GM19239 (cell line): Measurements from ENCODE around the gene ROR1.
"Not testable (repeated sequence)": the region's sequence is repeated elsewhere in the genome, so short reads cannot be mapped to it uniquely, and the experiment has no call there.

ENCODE experiments used
- DNase-seq: peaks from one replicate; pipeline ENCODE4 v3.0.0; 2011; ENCODE audit warnings: low spot score; ENCODE audit not compliant: insufficient read length
- FAIRE-seq: peaks from 2 replicates; lab custom pipeline; 2011; peaks lifted over from hg19 to GRCh38; lab: Jason Lieb, UNC

Gene ROR1

GRCh38 chr1:63818567-63819325, 44.9 kb downstream of the ROR1 start:
- no peak for DNase-seq
- FAIRE-seq: no peak

- DNase-seq: no peak
- no peak for FAIRE-seq
Measured at GRCh38 chr1:63819795-63820194, 46.0 kb downstream of the ROR1 start.

- FAIRE-seq: no peak
- DNase-seq: no peak
Measured at GRCh38 chr1:63821091-63822005, 47.5 kb downstream of the ROR1 start.

GRCh38 chr1:63822540-63822939, 48.7 kb downstream of the ROR1 start:
- FAIRE-seq (no peak), DNase-seq (no peak)

- DNase-seq (no peak), FAIRE-seq (no peak)
Measured at GRCh38 chr1:63824451-63824850, 50.6 kb downstream of the ROR1 start.

- FAIRE-seq (no peak), DNase-seq (no peak)
Measured at GRCh38 chr1:63825111-63825510, 51.3 kb downstream of the ROR1 start.

GRCh38 chr1:63826246-63826861, 52.5 kb downstream of the ROR1 start:
- not testable (repeated sequence) for FAIRE-seq, DNase-seq

GRCh38 chr1:63827411-63828321, 53.8 kb downstream of the ROR1 start:
- no peak for FAIRE-seq

GRCh38 chr1:63828322-63829044, 54.7 kb downstream of the ROR1 start:
- DNase-seq (no peak), FAIRE-seq (no peak)

More at GRCh38 chr1:63827411-63828321, 53.8 kb downstream of the ROR1 start:
- DNase-seq: no peak

- FAIRE-seq (no peak), DNase-seq (no peak)
Measured at GRCh38 chr1:63829349-63830327, 55.8 kb downstream of the ROR1 start.

GRCh38 chr1:63831409-63831808, 57.6 kb downstream of the ROR1 start:
- FAIRE-seq (no peak), DNase-seq (no peak)

- no peak for FAIRE-seq
- no peak for DNase-seq
Measured at GRCh38 chr1:63833363-63834119, 59.7 kb downstream of the ROR1 start.

GRCh38 chr1:63835128-63835527, 61.3 kb downstream of the ROR1 start:
- FAIRE-seq (no peak), DNase-seq (no peak)

GRCh38 chr1:63836374-63836773, 62.6 kb downstream of the ROR1 start:
- FAIRE-seq: no peak
- no peak for DNase-seq

GRCh38 chr1:63836830-63837229, 63.0 kb downstream of the ROR1 start:
- no peak for DNase-seq
- FAIRE-seq: no peak

- FAIRE-seq (no peak), DNase-seq (no peak)
Measured at GRCh38 chr1:63843010-63843409, 69.2 kb downstream of the ROR1 start.

GRCh38 chr1:63843884-63844283, 70.1 kb downstream of the ROR1 start:
- FAIRE-seq (no peak), DNase-seq (no peak)
